Smooth muscle cell (in vitro differentiated cells): Measurements from ENCODE around the gene TMEM63A. TPM values are rescaled to one million over a fixed set of nuclear protein-coding genes. Genes with fewer than 3 reads are reported as not detected.

Source experiments
- DNase-seq: peaks from one replicate; lab custom pipeline; 2025; ENCODE audit not compliant: unreplicated experiment; lab: John Stamatoyannopoulos, UW
- H2AFZ ChIP-seq: fragments of 200-600 bp; sonication (generic); 2 replicates; pipeline ENCODE4 v1.6.0; 2016; ENCODE audit warnings: antibody characterized with exemption, low read depth, mild to moderate bottlenecking
- H3F3A ChIP-seq: fragments of 200-600 bp; sonication (generic); 2 replicates; pipeline ENCODE4 v1.6.0; 2017; ENCODE audit warnings: antibody characterized with exemption, low read depth
- H3K27ac ChIP-seq: fragments of 200-600 bp; sonication (generic); 2 replicates; pipeline ENCODE4 v1.5.1; 2016; ENCODE audit warnings: low read depth, mild to moderate bottlenecking
- H3K27me3 ChIP-seq: fragments of 200-600 bp; sonication (generic); 2 replicates; pipeline ENCODE4 v1.6.1; 2016; ENCODE audit warnings: low read depth, mild to moderate bottlenecking
- H3K36me3 ChIP-seq: fragments of 200-600 bp; sonication (generic); 2 replicates; pipeline ENCODE4 v1.5.1; 2016; ENCODE audit warnings: low read depth
- H3K4me1 ChIP-seq: fragments of 200-600 bp; sonication (generic); 2 replicates; pipeline ENCODE4 v1.5.1; 2016; ENCODE audit warnings: low read depth
- H3K4me2 ChIP-seq: fragments of 200-600 bp; sonication (generic); 2 replicates; pipeline ENCODE4 v1.6.0; 2016; ENCODE audit warnings: mild to moderate bottlenecking
- H3K4me3 ChIP-seq: fragments of 200-600 bp; sonication (generic); 2 replicates; pipeline ENCODE4 v1.5.1; 2016; ENCODE audit warnings: mild to moderate bottlenecking
- H3K79me2 ChIP-seq: fragments of 200-600 bp; sonication (generic); 2 replicates; pipeline ENCODE4 v1.6.0; 2016; ENCODE audit warnings: low read depth, mild to moderate bottlenecking
- H3K9ac ChIP-seq: fragments of 200-600 bp; sonication (generic); 2 replicates; pipeline ENCODE4 v1.6.0; 2016; ENCODE audit warnings: low read depth
- H3K9me3 ChIP-seq: fragments of 200-600 bp; sonication (generic); replicated peaks from 2 replicates; pipeline ENCODE4 v1.5.1; 2016; ENCODE audit warnings: low read depth
- H4K20me1 ChIP-seq: fragments of 200-600 bp; sonication (generic); 2 replicates; pipeline ENCODE4 v1.6.0; 2016; ENCODE audit warnings: low read depth
- WGBS: methylation state at CpG from one replicate; pipeline ENCODE4 v1.1.7; 2016; ENCODE audit warnings: low lambda C conversion rate; 5-methylcytosine and 5-hydroxymethylcytosine counted together
- polyA plus RNA-seq: library from polyadenylated mRNA; unstranded; fragments of >200 nt; fragmentation: Nextera tagmentation; extraction: Ambion mirVana; gene quantifications from 2 replicates; pipeline ENCODE4 v1.2.1, GENCODE V29; 2016
- total RNA-seq: library from RNA; depleted of rRNA; stranded (reverse); fragments of >200 nt; gene quantifications from 2 replicates; pipeline ENCODE4 v1.2.3, GENCODE V29; 2014
- TF ChIP-seq, protein P1 (sequence below): fragments of 200-600 bp; sonication (generic); IDR thresholded peaks from 2 replicates; pipeline ENCODE4 v1.5.1; 2017; ENCODE audit warnings: borderline replicate concordance, mild to moderate bottlenecking, antibody characterized with exemption; ENCODE audit not compliant: insufficient read depth, poor library complexity, severe bottlenecking

TMEM63A gene
- total and polyA plus RNA-seq, 2 experiments from 2014 or later, result 10.9 to 12.0 TPM

DNA sequence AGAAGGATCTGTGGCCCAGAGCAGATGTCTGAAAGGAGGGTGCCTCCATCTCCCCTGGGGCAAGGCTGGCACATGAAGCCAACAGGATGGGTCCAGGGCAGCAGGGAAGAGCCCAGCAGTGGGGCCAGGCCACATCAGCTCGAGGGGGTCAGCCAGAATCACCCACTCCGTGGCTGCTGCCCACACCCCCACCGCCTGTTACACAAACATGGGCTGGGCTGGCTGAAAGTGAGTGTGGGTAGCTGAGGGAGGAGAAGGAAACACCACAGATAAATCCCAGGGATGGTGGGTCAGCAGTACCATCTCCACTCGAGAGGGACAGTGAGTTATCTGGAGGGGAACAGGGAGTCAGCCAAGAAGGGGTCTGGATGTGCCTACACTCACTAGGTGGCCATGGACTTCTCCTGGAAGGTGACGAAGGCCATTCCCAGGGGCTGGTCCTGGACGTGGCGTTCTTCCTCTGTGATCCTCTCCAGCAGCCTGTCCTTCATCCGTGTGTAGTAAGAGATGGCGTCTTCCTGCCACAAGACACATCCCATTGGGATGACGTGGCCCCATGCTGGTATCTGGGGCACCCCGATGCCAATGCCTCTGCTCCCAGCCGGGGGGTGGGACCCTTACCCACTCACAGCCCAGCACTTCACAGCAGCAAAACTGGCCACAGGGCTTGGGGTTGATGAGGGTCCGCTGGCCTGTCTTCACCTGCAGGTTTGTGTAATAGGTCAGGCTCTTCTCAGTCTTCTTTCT is 20.2 kb downstream of the TMEM63A start:
- H4K20me1 ChIP-seq, result peaks cover 6% of the 10 kb centered on the region
- no peaks in the 10 kb centered on the region for H3K27me3 ChIP-seq
- H3K36me3 ChIP-seq, result no peaks in the 10 kb centered on the region
- H3F3A ChIP-seq, result peaks cover 18% of the 10 kb centered on the region
- no peak overlapping the region for H3K4me2 ChIP-seq
- H3K4me1 ChIP-seq, result no peaks in the 10 kb centered on the region
- no peak overlapping the region for H3K9ac ChIP-seq
- H3K4me3 ChIP-seq, result no peak overlapping the region
- 95% methylated on average over 13 of the region's 13 CpGs for WGBS
- H2AFZ ChIP-seq, result no peak overlapping the region
- TF ChIP-seq, protein P1, sequence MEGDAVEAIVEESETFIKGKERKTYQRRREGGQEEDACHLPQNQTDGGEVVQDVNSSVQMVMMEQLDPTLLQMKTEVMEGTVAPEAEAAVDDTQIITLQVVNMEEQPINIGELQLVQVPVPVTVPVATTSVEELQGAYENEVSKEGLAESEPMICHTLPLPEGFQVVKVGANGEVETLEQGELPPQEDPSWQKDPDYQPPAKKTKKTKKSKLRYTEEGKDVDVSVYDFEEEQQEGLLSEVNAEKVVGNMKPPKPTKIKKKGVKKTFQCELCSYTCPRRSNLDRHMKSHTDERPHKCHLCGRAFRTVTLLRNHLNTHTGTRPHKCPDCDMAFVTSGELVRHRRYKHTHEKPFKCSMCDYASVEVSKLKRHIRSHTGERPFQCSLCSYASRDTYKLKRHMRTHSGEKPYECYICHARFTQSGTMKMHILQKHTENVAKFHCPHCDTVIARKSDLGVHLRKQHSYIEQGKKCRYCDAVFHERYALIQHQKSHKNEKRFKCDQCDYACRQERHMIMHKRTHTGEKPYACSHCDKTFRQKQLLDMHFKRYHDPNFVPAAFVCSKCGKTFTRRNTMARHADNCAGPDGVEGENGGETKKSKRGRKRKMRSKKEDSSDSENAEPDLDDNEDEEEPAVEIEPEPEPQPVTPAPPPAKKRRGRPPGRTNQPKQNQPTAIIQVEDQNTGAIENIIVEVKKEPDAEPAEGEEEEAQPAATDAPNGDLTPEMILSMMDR, result no peak
- H3K79me2 ChIP-seq, result no peaks in the 10 kb centered on the region
- no peaks in the 10 kb centered on the region for H3K9me3 ChIP-seq
- H3K27ac ChIP-seq, result no peak overlapping the region
- DNase-seq, result no peak

DNA sequence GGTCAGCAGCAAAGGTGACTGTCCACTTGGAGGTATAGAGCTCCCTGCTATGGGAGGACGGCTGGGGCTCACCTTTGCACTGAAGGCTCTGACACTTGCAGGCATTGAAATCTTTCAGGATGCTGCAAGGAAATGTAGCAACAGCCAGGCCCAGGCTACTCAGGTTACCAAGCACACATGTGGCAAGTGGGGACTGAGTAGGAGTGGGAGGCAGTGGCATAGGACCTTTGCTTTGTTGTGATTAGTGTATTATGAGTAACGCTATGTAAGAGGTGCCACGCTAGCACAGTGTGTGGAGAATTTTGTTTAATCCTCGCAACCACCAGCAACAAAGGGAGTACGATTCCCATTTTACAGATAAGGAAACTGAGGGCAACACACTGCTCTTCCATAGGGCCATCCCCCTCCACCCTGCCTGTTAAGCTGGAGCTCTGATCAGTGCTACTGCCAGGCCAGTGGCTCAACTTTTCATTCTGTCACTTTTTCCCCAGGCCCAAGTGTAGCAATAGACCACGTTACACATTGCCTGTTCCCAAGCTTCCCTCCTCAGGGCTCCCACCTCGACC is 21.2 kb downstream of the TMEM63A start:
- no peak overlapping the region for H3K4me3 ChIP-seq
- H3K27ac ChIP-seq, result no peak overlapping the region
- H3K36me3 ChIP-seq, result no peaks in the 10 kb centered on the region
- peaks cover 6% of the 10 kb centered on the region for H4K20me1 ChIP-seq
- H3K27me3 ChIP-seq, result no peaks in the 10 kb centered on the region
- WGBS, result 93% methylated on average over 7 of the region's 7 CpGs
- H3K9me3 ChIP-seq, result no peaks in the 10 kb centered on the region
- H3K9ac ChIP-seq, result no peak overlapping the region
- H3K4me2 ChIP-seq, result no peak overlapping the region
- H3K4me1 ChIP-seq, result no peaks in the 10 kb centered on the region
- no peak for DNase-seq
- no peaks in the 10 kb centered on the region for H3K79me2 ChIP-seq
- H2AFZ ChIP-seq, result no peak overlapping the region
- H3F3A ChIP-seq, result peaks cover 18% of the 10 kb centered on the region
- TF ChIP-seq, protein P1, result no peak

DNA sequence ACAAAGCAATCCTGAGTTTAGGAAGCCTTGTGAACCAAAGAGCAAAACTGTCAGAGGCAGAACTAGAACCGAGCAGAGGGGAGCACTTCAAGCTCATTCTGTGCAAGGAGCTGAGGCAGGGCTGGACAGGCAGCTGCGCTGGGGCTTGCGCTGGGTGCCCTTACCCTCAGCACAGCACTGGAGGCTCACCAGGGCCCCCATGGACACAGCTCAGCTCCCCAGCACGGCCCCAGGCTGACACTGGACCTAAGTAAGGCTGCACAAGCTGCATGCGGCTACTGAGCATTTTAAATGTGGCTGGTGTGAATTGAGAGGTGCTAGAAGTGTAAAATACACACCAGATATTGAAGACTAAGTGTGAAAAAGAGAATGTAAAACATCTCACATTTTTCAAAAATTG is 22.1 kb downstream of the TMEM63A start:
- Histone ChIP-seq H2AFZ (no peak overlapping the region), H3K4me3 (no peak overlapping the region), H3K36me3 (no peaks in the 10 kb centered on the region), H3K4me2 (no peak overlapping the region), H3K79me2 (no peaks in the 10 kb centered on the region), H3K9me3 (no peaks in the 10 kb centered on the region), H4K20me1 (peaks cover 6% of the 10 kb centered on the region), H3K4me1 (no peaks in the 10 kb centered on the region), H3F3A (peaks cover 12% of the 10 kb centered on the region), H3K27me3 (no peaks in the 10 kb centered on the region), H3K27ac (no peak overlapping the region), H3K9ac (no peak overlapping the region)
- 98% methylated on average over 5 of the region's 5 CpGs for WGBS
- no peak for DNase-seq
- TF ChIP-seq, protein P1, result no peak

DNA sequence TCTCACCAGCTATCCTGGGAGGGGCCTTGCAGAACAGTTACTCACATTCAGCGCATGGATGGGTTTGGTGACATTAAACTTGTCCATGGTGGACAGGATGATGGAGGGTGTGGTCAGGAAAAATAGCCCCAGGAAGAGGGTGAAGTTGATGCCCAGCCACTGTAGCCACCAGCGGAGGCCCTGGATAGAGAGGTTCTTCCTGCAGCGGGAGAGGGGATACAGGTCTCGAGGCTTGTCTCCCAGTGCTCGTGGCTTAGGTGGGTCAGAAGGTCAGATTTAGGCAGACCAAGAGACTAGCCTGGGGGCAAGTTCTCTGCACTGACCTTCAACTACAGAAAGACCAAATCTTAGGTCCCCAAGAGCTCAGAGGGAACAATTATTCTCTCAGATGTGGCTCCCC is 23.0 kb downstream of the TMEM63A start:
- H3K4me1 ChIP-seq, result no peaks in the 10 kb centered on the region
- H4K20me1 ChIP-seq, result peaks cover 3% of the 10 kb centered on the region
- 87% methylated on average over 5 of the region's 5 CpGs for whole genome bisulfite sequencing
- H3F3A ChIP-seq, result peaks cover 4% of the 10 kb centered on the region
- no peaks in the 10 kb centered on the region for H3K27me3 ChIP-seq
- no peak overlapping the region for H2AFZ ChIP-seq
- no peak overlapping the region for H3K4me2 ChIP-seq
- no peak overlapping the region for H3K27ac ChIP-seq
- no peak overlapping the region for H3K9ac ChIP-seq
- no peaks in the 10 kb centered on the region for H3K36me3 ChIP-seq
- TF ChIP-seq, protein P1, result no peak
- H3K9me3 ChIP-seq, result no peaks in the 10 kb centered on the region
- no peaks in the 10 kb centered on the region for H3K79me2 ChIP-seq
- no peak for DNase-seq
- H3K4me3 ChIP-seq, result no peak overlapping the region
